Activated naive CD4-positive, alpha-beta T cell treated with Interleukin-2 at 50 U/mL for 16 hours (primary cell): Measurements from ENCODE around the gene DUSP9.
"Not testable (repeated sequence)": the region's sequence is repeated elsewhere in the genome, so short reads cannot be mapped to it uniquely, and the experiment has no call there.

Source experiments
- DNase-seq: peaks from one replicate; pipeline ENCODE4 v3.0.0-alpha.2; 2020

DUSP9 gene

GRCh38 chrX:153673428-153674218 is 26.6 kb downstream of the DUSP9 start, which contains the start of gene PNCK:
Gene PNCK (minus strand): TSS chrX:153673813. CDS start chrX:153673076, 737 bp downstream.
- DNase-seq = no peak

- no peak for DNase-seq
These were observed 27.3 kb downstream of the DUSP9 start for GRCh38 chrX:153674219-153674851.

- no peak for DNase-seq
These were observed 34.2 kb downstream of the DUSP9 start for GRCh38 chrX:153681175-153681574.

GRCh38 chrX:153683486-153683885 is 36.5 kb downstream of the DUSP9 start:
- not testable (repeated sequence) for DNase-seq

GRCh38 chrX:153684467-153685155 is 37.6 kb downstream of the DUSP9 start:
- no peak for DNase-seq

GRCh38 chrX:153685156-153685536 is 38.1 kb downstream of the DUSP9 start:
- DNase-seq = no peak

- DNase-seq = no peak
These were observed 39.0 kb downstream of the DUSP9 start for GRCh38 chrX:153685751-153686696.

- no peak for DNase-seq
These were observed 39.7 kb downstream of the DUSP9 start for GRCh38 chrX:153686711-153687110.

GRCh38 chrX:153687121-153688039 is 40.4 kb downstream of the DUSP9 start, which contains the start of gene SLC6A8:
Gene SLC6A8 (plus strand): TSS chrX:153687926. CDS start chrX:153688575, 649 bp downstream.
- peak; percentile 25 for DNase-seq

GRCh38 chrX:153688071-153688470 is 41.1 kb downstream of the DUSP9 start:
- no peak for DNase-seq

GRCh38 chrX:153688506-153688905 is 41.5 kb downstream of the DUSP9 start:
- no peak for DNase-seq

GRCh38 chrX:153688911-153689590 is 42.0 kb downstream of the DUSP9 start:
- DNase-seq = no peak

GRCh38 chrX:153689654-153690465 is 42.9 kb downstream of the DUSP9 start:
- no peak for DNase-seq

GRCh38 chrX:153690466-153690865 is 43.5 kb downstream of the DUSP9 start:
- DNase-seq = no peak

- DNase-seq = not testable (repeated sequence)
These were observed 44.2 kb downstream of the DUSP9 start for GRCh38 chrX:153691032-153691827.

- no peak for DNase-seq
These were observed 45.0 kb downstream of the DUSP9 start for GRCh38 chrX:153692003-153692402.

- DNase-seq = no peak
These were observed 45.7 kb downstream of the DUSP9 start for GRCh38 chrX:153692611-153693156.
